HL-60 (cell line): ENCODE data around the gene TMEM266.

Experiments used
- DNase-seq, 2 experiments: peaks; one replicate each; pipeline ENCODE4 v3.0.0-alpha.2; 2010 to 2020; ENCODE audit warnings: low read depth in 1 of 2, low spot score in 1 of 2
- H3K27ac ChIP-seq: fragments of 250-450 bp; sonication (Bioruptor Pico); replicated peaks from 2 replicates; pipeline ENCODE4 v1.5.1; 2020; ENCODE audit warnings: mild to moderate bottlenecking, moderate library complexity
- H3K27me3 ChIP-seq: fragments of 250-450 bp; sonication (Bioruptor Pico); 2 replicates; pipeline ENCODE4 v1.5.1; 2021; ENCODE audit warnings: mild to moderate bottlenecking, moderate library complexity; ENCODE audit not compliant: insufficient read depth, poor library complexity, severe bottlenecking
- H3K4me3 ChIP-seq: replicated peaks from 2 replicates; pipeline ENCODE4 v1.5.1; 2011; ENCODE audit warnings: mild to moderate bottlenecking, control low read depth, low read length; ENCODE audit not compliant: insufficient read depth
- CTCF ChIP-seq: IDR thresholded peaks from one replicate; pipeline ENCODE4 v1.5.1; 2011; ENCODE audit warnings: low read length, control low read depth, inconsistent platforms; ENCODE audit not compliant: insufficient read depth
- GABPA ChIP-seq: IDR thresholded peaks from 2 replicates; pipeline ENCODE4 v1.6.1; 2012; ENCODE audit warnings: low read depth
- POLR2AphosphoS5 ChIP-seq: IDR thresholded peaks from 2 replicates; pipeline ENCODE4 v1.6.1; 2012; ENCODE audit warnings: low read depth
- REST ChIP-seq: IDR thresholded peaks from 2 replicates; pipeline ENCODE4 v1.6.1; 2012; ENCODE audit warnings: low read depth; ENCODE audit not compliant: insufficient replicate concordance
- SPI1 ChIP-seq: IDR thresholded peaks from 2 replicates; pipeline ENCODE4 v1.6.1; 2012; ENCODE audit warnings: low read depth, mild to moderate bottlenecking, borderline replicate concordance

Gene TMEM266

GRCh38 chr15:76198456-76199105, 138.8 kb downstream of the TMEM266 start:
- H3K27ac ChIP-seq, result no peak overlapping the region
- no peak for TF ChIP-seq REST
- TF ChIP-seq GABPA, result no peak
- TF ChIP-seq SPI1, result no peak
- no peak for TF ChIP-seq POLR2AphosphoS5
- no peak for TF ChIP-seq CTCF
- H3K4me3 ChIP-seq, result no peak overlapping the region
- DNase-seq, result no peak
- no peaks in the 10 kb centered on the region for H3K27me3 ChIP-seq

DNA sequence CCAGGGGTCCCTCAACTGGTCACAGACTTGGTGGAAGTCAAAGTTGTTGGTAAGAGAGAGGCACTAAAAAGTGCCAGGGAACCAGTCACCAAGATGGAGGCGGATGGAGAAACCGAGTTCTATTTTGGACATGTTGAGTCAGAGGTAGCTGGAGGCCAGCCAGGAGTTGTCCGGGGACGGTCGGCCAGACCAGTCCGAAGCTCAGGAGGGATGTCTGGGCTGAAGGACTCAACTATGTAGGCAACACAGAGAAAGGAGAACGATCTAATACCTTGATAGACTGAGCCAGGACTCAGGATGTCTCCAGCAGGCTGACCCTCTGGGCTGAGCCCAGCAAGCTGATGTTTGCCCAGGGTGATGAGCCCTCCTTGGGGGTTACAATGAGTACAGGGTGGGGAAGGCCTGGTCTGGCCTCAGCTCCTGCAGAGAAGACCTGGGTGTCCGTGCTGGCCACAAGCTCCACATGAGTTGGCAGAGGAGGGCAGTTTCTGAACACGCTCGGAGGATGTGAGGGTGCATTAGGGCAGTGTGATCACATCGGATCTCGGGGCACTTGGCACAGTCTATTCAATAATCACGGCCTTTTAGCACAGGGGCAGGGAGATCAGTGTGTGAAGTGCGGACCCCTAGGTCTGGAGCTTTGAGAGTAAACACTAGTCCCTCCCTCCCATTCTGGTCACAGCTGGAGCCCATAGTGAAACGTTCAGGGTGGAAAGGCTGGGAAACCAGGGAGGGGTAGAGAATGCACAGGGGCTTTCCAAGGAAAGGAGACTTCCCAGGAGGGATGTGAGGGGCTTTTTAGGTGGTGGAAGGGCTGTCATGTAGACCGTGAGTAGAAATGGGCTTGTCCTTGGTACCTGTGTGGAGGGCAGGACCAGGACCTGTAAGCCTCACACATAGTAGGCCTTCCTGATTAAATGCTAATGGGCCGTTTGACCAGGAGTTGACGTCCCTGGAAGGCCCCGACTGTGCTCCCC, 139.6 kb downstream of the TMEM266 start:
- no peak overlapping the region for H3K4me3 ChIP-seq
- DNase-seq, result no peak
- no peaks in the 10 kb centered on the region for H3K27me3 ChIP-seq
- TF ChIP-seq CTCF (no peak), GABPA (no peak), SPI1 (no peak), REST (no peak), POLR2AphosphoS5 (no peak)
- H3K27ac ChIP-seq, result no peak overlapping the region

GRCh38 chr15:76200083-76200465, 140.3 kb downstream of the TMEM266 start:
- Histone ChIP-seq H3K27me3 (no peaks in the 10 kb centered on the region), H3K4me3 (no peak overlapping the region), H3K27ac (no peak overlapping the region)
- no peak for TF ChIP-seq CTCF
- TF ChIP-seq POLR2AphosphoS5, result no peak
- no peak for TF ChIP-seq REST
- TF ChIP-seq SPI1, result no peak
- no peak for TF ChIP-seq GABPA
- DNase-seq, result no peak
